GM19238 (cell line): ENCODE results near the gene CA9.
"Not testable (repeated sequence)": the region's sequence is repeated elsewhere in the genome, so short reads cannot be mapped to it uniquely, and the experiment has no call there.

Source experiments
- DNase-seq: peaks from one replicate; pipeline ENCODE4 v3.0.0; 2011; ENCODE audit warnings: low spot score; ENCODE audit not compliant: insufficient read length

CA9 gene

DNA sequence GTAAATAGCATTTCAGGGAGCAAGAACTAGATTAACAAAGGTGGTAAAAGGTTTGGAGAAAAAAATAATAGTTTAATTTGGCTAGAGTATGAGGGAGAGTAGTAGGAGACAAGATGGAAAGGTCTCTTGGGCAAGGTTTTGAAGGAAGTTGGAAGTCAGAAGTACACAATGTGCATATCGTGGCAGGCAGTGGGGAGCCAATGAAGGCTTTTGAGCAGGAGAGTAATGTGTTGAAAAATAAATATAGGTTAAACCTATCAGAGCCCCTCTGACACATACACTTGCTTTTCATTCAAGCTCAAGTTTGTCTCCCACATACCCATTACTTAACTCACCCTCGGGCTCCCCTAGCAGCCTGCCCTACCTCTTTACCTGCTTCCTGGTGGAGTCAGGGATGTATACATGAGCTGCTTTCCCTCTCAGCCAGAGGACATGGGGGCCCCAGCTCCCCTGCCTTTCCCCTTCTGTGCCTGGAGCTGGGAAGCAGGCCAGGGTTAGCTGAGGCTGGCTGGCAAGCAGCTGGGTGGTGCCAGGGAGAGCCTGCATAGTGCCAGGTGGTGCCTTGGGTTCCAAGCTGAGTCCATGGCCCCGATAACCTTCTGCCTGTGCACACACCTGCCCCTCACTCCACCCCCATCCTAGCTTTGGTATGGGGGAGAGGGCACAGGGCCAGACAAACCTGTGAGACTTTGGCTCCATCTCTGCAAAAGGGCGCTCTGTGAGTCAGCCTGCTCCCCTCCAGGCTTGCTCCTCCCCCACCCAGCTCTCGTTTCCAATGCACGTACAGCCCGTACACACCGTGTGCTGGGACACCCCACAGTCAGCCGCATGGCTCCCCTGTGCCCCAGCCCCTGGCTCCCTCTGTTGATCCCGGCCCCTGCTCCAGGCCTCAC is at the start of gene CA9:
Gene CA9, plus strand, starts transcription at position 797 of the 893 bp plus-strand sequence. Its CDS starts 32 bp downstream, at position 829.
- DNase-seq, result no peak

DNA sequence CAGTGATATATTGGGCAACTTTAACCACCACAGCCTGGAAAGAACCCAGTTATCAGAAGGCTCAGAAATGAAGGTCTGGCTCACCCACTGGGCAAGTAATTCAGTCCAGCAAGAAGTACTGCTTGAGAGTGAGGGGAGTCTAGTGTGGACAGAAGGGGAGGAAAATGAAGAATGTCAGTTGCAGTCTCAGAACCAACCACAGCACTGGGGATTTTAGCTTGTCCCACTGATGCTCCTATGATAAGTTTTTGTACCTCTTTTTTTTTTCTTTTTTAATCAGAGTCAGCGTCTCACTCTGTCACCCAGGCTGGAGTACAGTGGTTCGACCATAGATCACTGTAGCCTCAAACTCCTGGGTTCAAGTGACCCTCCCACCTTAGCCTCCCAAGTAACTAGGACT is 46.2 kb upstream of the CA9 start:
- no peak for DNase-seq

DNA sequence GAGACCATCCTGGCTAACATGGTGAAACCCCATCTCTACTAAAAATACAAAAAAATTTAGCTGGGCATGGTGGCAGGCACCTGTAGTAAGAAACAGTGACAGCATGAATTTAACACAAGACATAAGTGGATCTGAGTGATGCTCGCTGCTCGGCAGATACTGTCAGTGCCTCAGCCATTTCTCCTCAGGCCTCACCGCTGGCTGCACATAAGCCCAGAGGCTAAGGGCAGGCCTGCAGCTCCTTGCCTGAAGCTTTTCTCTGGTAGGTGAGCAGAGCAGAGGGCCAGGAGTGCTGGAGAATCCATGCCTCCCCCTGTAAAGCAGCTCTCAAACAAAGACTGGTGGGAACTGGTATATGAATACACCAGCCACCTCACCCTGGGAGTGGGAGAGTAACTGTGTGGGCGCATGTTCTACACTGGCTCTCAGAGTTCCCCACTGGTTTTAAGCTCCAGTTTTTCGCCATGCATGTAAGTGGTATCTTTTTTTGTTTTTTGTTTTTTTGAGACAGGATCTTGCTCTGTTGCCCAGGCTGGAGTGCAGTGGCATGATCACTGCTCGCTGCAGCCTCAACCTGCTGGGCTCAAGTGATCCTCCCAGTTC is 45.2 kb upstream of the CA9 start:
- DNase-seq, result no peak

DNA sequence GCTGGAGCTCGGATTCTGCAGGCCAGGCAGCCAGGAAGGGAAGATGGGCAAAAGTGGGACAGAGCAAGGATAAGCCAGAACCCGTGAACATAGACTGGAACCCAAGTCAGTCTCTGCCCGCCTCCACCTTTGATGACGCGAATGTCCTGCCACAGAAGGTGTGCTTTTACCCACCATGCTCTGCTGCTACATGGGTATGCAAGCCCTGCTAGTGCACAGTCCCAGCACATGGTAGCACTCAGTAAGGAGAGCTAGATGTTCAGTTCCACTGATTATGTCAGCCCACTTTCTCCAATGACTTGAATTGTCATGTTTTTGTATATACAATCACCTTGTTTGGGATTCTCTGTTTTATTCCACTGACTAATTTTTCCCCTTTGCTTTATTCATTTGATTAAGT is 44.1 kb upstream of the CA9 start:
- no peak for DNase-seq

DNA sequence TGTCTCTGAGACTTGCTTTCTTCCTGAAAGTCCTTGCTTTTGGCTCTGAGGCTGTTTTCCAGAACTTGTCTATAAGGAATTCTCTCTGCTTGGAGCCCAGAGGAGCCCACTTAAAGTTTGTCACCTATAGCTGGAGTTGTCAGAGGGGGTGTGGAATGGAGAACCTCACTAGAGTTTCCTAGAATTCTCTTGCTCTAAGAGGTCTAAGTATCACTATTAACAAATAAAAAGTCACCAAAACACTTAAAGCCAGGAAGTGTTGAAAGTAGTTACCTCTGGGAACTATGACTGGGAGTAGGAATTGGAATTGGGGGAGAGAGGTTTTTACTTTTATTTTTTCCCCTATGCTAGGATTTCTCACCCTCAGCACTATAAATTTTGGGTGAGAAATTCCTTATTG is 38.0 kb upstream of the CA9 start:
- no peak for DNase-seq

DNA sequence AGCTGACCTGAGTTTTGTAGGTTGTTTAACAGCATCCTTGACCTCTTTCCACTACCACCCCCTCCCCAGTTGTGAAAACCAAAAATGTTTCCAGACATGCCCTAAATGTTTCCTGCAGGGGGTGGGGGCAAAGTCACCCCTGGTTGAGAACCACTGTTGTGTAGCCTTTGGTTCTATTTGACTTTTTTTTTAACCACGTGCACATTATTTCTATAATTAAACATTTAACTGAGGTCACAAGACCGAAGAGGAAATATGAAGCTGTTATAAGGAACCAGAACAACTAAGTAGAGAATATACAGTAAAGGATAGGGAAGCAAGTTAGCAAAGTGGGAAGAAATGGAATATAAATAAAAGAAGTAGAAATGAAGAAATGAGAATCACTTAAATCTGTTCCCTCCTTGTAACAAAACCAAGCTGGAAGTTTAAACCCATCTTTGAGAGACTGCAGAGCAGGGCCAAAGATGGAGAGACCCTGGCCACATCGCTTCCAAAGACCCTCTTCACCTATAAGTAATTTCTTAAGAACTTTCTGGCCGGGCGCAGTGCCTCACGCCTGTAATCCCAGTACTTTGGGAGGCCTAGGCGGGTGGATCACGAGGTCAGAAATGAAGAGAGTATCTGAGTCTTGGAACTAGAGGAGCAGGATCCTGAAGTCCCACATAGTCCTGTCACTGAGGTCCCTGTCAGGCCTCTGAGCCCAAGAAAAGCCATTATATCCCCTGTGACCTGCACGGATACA is 37.4 kb upstream of the CA9 start:
- DNase-seq, result no peak

DNA sequence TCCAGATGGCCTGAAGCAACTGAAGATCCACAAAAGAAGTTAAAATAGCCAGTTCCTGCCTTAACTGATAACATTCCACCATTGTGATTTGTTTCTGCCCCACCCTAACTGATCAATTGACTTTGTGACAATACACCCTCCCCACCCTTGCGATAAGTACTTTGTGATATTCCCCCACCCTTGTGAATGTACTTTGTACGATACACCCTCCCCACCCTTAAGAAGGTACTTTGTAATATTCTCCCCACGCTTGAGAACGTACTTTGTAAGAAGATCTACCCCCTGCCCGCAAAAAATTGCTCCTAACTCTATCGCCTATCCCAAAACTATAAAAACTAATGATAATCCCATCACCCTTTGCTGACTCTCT is 36.9 kb upstream of the CA9 start:
- not testable (repeated sequence) for DNase-seq

DNA sequence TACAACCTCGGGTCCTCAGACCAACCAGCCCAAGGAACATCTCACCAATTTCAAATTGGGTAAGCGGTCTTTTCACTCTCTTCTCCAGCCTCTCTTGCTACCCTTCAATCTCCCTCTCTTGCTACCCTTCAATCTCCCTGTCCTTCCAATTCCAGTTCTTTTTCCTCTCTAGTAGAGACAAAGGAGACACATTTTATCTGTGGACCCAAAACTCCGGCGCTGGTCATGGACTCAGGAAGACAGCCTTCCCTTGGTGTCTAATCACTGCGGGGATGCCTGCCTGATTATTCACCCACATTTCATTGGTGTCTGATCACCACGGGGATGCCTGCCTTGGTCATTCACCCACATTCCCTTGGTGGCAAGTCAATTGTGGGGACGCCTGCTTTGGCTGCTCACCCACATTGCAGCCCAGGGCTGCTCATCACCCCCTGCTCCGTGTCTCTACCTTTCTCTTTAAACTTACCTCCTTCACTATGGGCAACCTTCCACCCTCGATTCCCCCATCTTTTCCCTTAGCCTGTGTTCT is 36.2 kb upstream of the CA9 start:
- not testable (repeated sequence) for DNase-seq

DNA sequence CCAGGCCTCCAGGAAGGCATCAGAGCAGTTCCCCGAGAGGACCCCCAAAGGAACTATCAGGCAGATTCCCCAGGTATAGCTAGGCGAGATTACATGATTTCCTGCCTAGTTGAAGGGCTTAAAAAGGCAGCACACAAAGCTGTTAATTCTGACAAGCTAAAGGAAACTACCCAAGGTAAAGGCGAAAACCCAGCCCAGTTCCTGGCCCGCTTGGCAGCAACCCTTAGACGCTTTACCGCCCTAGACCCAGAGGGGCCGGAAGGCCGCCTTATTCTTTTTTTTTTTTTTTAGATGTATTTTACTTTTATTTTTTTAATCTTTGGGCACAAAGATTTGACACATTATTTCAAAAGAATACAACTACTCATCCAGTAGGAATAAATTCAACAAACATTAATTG is 35.0 kb upstream of the CA9 start:
- DNase-seq, result not testable (repeated sequence)

DNA sequence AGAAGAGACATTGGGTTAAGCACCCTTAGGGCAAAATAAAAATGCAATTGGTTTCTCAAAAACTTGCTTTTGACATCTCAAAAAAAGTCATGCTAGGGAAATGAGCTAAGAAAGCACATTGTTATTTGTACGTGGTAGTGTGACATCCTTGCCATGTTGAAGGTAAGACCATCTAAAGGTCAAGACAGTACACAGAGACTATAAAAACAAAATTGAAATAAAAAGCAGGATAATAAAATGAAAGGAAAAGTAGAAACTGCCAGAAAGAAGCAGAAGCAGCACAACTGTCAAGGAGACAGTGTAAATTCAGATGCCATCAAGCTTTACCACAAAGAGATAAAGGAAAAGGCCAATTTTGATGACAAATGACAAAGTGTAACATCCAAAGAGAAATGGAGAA is 34.5 kb upstream of the CA9 start:
- not testable (repeated sequence) for DNase-seq

DNA sequence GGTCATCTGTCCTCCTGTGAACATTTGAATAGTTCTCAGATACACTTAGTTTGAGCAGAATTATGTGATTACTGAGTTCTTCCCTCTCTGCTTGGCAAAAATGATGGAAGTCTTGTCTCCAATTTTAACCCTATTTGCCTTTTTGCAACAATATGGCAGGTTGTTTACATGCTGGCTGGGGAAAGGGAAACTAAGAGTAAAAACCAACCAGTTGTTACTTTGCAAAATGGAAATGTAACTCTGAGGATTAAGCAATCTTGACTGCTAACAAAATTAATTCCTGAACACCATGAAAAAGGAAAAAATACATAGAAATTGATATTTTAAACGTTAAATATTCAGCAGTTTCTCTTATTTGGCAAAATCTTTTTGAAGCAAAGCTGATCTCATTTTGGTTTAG is 34.1 kb upstream of the CA9 start:
- DNase-seq, result no peak

DNA sequence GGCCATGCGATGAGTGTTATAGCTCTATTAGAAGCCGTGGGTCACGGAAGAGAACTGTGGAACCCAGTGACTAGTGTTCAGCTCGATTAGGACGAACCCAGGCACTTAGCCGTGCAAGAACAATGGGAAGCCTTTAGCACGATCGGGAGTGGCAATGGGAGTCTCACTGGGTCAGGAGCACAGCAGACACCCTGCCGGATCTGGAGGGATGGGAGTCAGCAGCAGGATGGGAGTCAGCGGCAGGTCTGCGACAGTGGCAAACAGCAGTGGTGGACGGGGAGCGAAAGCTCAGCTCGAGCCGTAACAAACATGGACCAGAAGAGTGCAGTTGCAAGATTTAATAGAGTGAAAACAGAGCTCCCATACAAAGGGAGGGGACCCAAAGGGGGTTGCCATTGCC is 33.3 kb upstream of the CA9 start:
- DNase-seq, result not testable (repeated sequence)

DNA sequence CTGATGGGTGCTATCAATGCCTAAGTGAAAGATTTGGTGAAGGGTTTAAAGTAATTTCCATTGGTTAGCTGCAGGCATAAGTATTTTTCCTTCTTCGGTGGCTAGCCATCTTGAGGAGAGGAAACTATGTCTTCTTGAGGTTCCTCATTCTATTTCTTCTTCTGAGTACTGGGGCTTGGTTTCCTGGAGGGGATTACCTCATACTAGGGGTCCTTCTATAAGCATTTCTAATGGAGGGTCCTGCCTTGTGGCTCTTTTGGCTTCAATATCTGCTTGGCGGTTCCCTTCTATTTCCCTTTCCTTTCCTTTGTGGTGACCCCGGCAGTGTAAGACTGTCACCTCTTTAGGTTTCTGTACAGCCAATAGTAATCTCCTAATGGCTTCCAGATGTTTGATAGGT is 32.2 kb upstream of the CA9 start:
- DNase-seq, result not testable (repeated sequence)

DNA sequence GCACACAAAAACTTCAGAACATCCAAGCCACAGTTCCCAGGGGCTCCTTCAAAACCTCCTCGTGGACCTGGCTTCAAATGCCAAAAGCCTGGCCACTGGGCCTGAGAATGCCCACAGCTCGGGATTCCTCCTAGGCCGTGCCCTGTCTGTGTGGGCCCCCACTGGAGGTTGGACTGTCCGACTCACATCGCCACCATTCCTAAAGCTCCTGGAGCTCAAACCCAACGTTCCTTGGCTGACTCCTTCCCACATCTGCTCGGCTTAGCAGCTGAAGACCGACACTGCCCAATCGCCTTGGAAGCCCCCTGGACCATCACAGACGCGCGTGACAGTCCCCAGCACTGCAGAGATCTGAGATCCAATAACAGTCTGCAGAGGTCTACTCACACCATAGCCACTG is 30.7 kb upstream of the CA9 start:
- no peak for DNase-seq

DNA sequence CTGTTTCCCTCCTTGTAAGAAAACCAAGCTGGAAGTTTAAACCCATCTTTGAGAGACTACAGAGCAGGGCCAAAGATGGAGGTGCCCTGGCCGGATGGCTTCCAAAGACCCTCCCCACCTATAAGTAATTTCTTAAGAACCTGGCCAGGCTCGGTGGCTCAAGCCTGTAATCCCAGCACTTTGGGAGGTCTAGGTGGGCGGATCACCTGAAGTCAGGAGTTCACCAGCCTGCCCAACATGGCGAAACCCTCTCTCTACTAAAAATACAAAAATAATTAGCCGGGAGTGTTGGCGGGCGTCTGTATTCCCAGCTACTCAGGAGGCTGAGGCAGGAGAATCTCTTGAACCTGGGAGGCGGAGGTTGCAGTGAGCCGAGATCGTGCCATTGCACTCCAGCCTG is 28.0 kb upstream of the CA9 start:
- DNase-seq, result not testable (repeated sequence)

DNA sequence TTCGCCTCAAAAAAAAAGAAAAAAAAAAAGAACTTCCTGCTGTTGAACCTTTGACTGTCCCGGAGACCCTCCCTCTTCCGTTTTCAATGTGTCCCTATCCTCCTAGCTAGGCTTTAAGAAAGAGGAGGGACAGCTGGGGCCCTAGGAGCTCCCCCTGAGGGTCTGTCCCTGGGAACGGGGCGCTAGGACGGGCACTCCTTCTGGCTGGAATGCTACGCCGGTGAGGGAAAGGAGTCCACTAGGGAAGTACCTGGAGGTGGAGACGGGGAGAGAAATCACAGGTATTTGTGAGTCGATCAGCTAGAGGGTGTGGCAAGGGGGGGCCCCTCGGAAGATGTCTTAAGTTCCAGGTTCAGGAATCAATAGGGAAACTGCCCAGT is 27.6 kb upstream of the CA9 start:
- no peak for DNase-seq

DNA sequence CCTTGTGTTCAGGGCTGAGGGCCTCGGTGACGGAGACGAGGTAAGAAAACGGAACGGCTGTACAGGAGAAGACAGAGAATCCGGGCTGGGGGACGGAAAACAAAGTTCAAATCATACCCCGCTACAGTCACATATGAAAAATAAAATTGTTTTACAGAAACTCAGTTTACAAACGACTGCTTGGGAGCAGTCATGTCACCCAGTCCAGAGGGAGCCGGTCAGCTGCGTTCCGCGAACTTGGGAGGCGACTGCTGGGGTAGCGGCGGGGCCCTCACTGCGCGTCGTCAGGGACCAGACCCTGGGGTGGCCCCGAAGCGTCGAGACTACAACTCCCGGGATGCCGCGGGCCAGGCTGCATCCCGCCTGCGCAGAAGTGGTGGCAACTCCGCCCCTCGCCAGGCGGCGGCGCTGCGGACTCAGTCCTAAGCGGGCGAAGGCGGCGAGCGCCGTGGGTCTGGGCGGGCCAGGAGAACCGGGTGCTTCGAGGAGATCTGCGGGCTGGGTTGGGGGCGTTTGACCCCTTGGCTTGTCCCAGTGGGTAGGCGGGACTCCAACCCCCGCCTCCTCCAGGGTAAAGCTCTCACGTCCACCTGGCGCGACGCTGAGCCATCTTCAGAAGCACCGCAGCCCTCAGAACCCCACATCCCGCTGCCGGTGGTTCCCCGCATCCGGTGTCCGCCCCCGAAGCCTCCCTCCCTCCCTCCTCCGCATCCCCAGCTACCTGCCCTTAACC is 27.0 kb upstream of the CA9 start:
- DNase-seq, result peak; percentile 93

DNA sequence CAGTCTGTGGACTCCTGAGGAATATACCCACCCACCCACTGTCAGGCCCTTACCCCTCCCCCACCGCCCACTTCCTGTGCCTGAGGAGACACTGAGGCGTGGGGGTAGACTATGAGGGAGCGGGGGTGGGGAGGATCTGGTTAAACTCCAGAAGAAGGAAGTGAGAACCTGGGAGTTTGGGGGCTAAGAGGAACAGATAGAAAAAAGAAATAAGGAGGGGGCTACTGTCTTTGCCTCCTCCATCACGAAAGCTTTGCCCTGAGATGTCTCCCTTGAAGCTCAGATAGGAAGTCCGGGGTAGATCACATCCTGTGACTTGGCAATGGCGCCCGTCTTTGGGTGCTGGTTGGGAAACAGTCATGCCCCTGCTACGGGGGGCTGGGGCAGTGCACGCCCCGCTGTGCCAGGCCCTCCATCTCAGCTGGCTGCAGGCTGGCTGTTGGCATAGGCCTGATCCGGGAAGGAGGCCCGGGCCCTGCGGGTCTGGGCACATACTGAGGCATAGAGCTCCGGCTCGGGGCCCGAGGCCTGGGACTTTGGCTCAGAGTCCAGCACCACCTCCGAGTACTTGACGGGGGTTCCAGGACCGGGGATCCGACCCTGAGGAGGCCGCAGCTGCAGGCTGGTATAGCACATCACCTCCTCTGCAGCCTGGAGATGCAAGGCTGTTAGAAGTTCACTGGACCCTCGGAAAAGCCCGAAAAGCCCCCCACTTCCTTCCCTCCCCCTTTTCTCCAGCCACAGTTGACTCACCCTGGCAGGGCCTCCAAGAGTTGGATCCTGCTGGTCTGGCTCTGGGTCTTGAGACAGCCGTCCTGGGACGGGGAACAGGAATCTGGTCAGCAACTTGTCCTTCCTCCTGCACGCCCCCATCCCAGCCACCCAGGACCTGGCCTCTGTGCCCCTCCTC is 24.0 kb upstream of the CA9 start:
- DNase-seq, result no peak

DNA sequence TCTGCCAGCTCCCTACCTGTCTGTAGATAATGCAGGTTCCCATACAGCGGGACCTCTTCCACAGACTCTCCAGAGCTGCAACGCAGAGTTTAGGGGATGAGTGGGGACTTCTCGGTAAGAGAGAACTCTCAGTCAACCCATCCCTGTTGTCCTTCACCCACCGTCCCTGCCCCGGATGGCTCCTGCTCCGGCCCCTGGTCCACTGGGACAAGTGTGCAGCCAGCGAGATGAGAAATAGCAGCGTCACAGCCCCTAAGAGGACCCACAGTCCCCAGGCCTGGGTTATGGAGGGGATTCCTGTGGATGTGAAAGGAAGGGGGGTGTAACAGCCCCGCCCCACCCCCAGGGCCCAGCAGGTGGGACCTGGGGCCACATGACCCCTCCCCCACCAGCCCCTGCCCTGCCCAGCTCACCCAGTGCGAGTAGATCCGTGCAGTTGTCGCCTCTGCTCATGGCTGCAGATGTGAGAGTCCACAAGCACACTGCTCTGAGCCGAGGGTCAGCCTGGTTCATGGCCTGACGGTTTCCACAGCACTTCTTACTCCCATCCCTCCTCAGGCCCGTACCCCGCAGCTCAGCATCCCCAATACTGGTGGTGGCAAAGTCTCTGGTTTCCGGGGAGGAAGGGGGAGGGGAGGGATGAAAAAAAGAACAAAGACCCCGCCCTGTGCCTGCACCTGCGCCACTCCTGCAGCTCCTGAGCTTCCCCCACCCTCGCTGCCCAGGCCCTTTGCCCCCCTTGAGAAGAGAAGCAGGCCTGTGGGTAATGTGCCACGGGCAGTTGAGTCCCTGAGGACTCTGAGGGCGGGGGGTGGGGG is 23.2 kb upstream of the CA9 start, which contains the start of gene SIT1:
Gene SIT1, minus strand, starts transcription at position 591 of the 818 bp plus-strand sequence. Its CDS starts 78 bp downstream, at position 513.
- DNase-seq, result no peak
